Mesendoderm (in vitro differentiated cells): Measurements from ENCODE around the gene PEX5.
A peak's percentile ranks its signal among the peaks of the same experiment; 100 is the strongest.

Experiments
- DNase-seq: peaks from one replicate; pipeline ENCODE4 v3.0.0; 2013
- H2AK5ac ChIP-seq: 2 replicates; pipeline ENCODE4 v1.6.1; 2013; ENCODE audit warnings: low read length, inconsistent platforms
- H2BK120ac ChIP-seq: 2 replicates; pipeline ENCODE4 v1.6.1; 2013; ENCODE audit warnings: low read depth, mild to moderate bottlenecking, low read length, moderate library complexity, mixed read lengths
- H2BK15ac ChIP-seq: replicated peaks from 2 replicates; pipeline ENCODE4 v1.6.1; 2013; ENCODE audit warnings: low read depth, mild to moderate bottlenecking, moderate library complexity
- H2BK5ac ChIP-seq: 2 replicates; pipeline ENCODE4 v1.6.1; 2013; ENCODE audit warnings: low read length, inconsistent platforms
- H3K18ac ChIP-seq: 2 replicates; pipeline ENCODE4 v1.6.1; 2013; ENCODE audit warnings: mild to moderate bottlenecking, low read length, mixed read lengths
- H3K23ac ChIP-seq: one replicate; pipeline ENCODE4 v1.6.1; 2013; ENCODE audit warnings: low read length
- H3K27ac ChIP-seq: 2 replicates; pipeline ENCODE4 v1.5.1; 2013; ENCODE audit warnings: low read depth, mild to moderate bottlenecking, inconsistent platforms, low read length, moderate library complexity
- H3K27me3 ChIP-seq: 2 replicates; pipeline ENCODE4 v1.6.1; 2013; ENCODE audit warnings: low read length, control low read depth, mild to moderate bottlenecking, inconsistent platforms; ENCODE audit not compliant: insufficient read depth, poor library complexity
- H3K36me3 ChIP-seq: 2 replicates; pipeline ENCODE4 v1.6.1; 2013; ENCODE audit warnings: low read length, inconsistent platforms; ENCODE audit not compliant: control insufficient read depth, insufficient read depth
- H3K4ac ChIP-seq: one replicate; pipeline ENCODE4 v1.6.1; 2013; ENCODE audit warnings: low read depth, mild to moderate bottlenecking, low read length, moderate library complexity
- H3K4me1 ChIP-seq: 2 replicates; pipeline ENCODE4 v1.6.1; 2013; ENCODE audit warnings: low read depth, low read length, inconsistent platforms; ENCODE audit not compliant: control insufficient read depth
- H3K4me2 ChIP-seq: 2 replicates; pipeline ENCODE4 v1.6.1; 2013; ENCODE audit warnings: low read length
- H3K4me3 ChIP-seq: 2 replicates; pipeline ENCODE4 v1.5.1; 2013; ENCODE audit warnings: mild to moderate bottlenecking, low read length
- H3K56ac ChIP-seq: one replicate; pipeline ENCODE4 v1.6.1; 2013; ENCODE audit warnings: low read length
- H3K79me1 ChIP-seq: 2 replicates; pipeline ENCODE4 v1.6.1; 2013; ENCODE audit warnings: low read length, inconsistent platforms
- H3K79me2 ChIP-seq: 2 replicates; pipeline ENCODE4 v1.6.1; 2013; ENCODE audit warnings: mild to moderate bottlenecking, low read length; ENCODE audit not compliant: control insufficient read depth, insufficient read depth
- H3K9ac ChIP-seq: 2 replicates; pipeline ENCODE4 v1.6.1; 2013; ENCODE audit warnings: low read length, inconsistent platforms
- H4K5ac ChIP-seq: one replicate; pipeline ENCODE4 v1.6.1; 2013; ENCODE audit warnings: low read length
- H4K8ac ChIP-seq: one replicate; pipeline ENCODE4 v1.6.1; 2013; ENCODE audit warnings: low read depth, mild to moderate bottlenecking, control low read depth, low read length, moderate library complexity
- WGBS: extraction: QIAGEN DNeasy Blood & Tissue Kit; methylation state at CpG from one replicate; pipeline ENCODE4 v1.1.7; 2013; ENCODE audit warnings: low lambda C conversion rate, missing lambda C conversion rate; ENCODE audit not compliant: insufficient coverage; ENCODE audit errors: extremely low coverage; 5-methylcytosine and 5-hydroxymethylcytosine counted together

Gene PEX5

DNA sequence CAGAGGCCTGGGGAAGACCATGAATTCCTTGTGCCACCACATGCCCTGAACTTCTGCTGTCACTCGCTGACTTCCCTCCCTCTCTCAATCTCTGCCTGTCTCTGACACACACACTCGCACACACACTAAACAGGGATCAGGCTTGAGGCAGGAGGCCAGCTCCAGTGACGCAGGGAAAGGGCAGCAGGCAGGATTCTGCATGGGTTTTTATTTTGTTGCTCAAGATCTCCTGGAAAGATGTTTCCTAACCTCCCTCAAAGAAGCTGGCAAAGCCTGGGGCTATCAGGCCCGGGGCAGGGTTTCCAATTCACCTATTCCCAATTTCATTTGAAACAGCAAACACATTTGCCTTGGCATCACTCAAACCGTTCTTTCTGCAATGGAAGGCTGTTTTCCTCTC is 27.7 kb upstream of the PEX5 start:
- Histone ChIP-seq H3K4ac (no peak overlapping the region), H3K56ac (no peak overlapping the region), H3K4me2 (no peak overlapping the region), H2BK15ac (no peak overlapping the region), H3K79me1 (no peaks in the 10 kb centered on the region), H3K23ac (no peak overlapping the region), H4K8ac (no peak overlapping the region), H3K36me3 (no peaks in the 10 kb centered on the region), H3K9ac (no peak overlapping the region), H3K79me2 (no peaks in the 10 kb centered on the region), H4K5ac (no peak overlapping the region), H3K27ac (no peak overlapping the region), H3K4me1 (no peaks in the 10 kb centered on the region), H3K18ac (no peak overlapping the region), H3K4me3 (no peak overlapping the region), H2BK120ac (no peak overlapping the region), H3K27me3 (no peaks in the 10 kb centered on the region), H2AK5ac (no peak overlapping the region), H2BK5ac (no peak overlapping the region)
- DNase-seq = no peak
- WGBS = no CpG with 5 or more reads among the region's 5 CpGs

DNA sequence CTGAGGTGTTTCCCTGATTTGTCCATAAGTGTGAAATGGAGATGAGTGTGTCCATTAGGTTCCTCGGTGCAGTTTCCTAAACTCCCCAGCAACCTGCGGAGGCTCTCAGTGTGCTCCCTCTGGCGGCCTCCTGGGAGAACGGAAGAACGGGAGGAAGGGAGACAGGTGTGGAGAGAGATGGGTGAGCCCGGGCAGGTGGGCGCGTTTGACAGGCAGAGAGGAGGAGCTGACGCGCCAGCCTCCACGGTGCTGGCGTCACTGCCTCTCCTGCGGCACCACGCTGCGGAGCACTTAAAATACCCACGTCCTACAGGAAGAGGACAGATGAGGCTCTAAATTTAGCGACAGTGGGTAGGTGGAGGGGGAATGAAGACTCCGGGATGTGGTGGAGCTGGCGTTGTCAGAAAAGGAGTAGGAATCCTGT is 26.8 kb upstream of the PEX5 start:
- H3K23ac ChIP-seq = no peak overlapping the region
- no peak overlapping the region for H3K4me3 ChIP-seq
- no peak overlapping the region for H3K56ac ChIP-seq
- no peak overlapping the region for H3K27ac ChIP-seq
- no peak overlapping the region for H2AK5ac ChIP-seq
- no peak overlapping the region for H2BK5ac ChIP-seq
- no peak overlapping the region for H3K18ac ChIP-seq
- no peak overlapping the region for H3K9ac ChIP-seq
- peak; percentile 79 for DNase-seq
- no peaks in the 10 kb centered on the region for H3K27me3 ChIP-seq
- H4K8ac ChIP-seq = no peak overlapping the region
- H3K4ac ChIP-seq = no peak overlapping the region
- no peaks in the 10 kb centered on the region for H3K36me3 ChIP-seq
- H3K79me2 ChIP-seq = no peaks in the 10 kb centered on the region
- H2BK15ac ChIP-seq = no peak overlapping the region
- no CpG with 5 or more reads among the region's 19 CpGs for WGBS
- H3K4me1 ChIP-seq = no peaks in the 10 kb centered on the region
- H4K5ac ChIP-seq = no peak overlapping the region
- no peak overlapping the region for H3K4me2 ChIP-seq
- no peak overlapping the region for H2BK120ac ChIP-seq
- no peaks in the 10 kb centered on the region for H3K79me1 ChIP-seq

DNA sequence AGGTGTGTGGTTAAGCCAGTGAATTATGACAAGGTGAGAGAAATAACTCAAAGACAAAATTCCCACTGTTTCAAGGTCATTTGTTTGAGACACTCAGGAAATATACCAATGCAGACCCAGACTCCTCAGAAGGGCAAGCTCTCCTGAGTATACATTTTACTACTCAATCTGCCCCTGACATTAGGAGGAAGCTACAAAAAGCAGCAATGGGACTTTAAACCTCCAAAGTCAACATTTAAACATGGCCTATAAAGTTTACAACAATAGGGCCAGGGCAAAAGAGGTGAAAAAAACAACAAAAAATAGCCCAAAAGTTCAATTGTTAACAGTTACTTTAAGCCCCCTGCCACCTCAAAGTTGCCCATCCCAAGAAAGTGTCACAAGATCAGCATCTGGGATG is 19.5 kb upstream of the PEX5 start:
- no peak overlapping the region for H3K27ac ChIP-seq
- no peak overlapping the region for H2AK5ac ChIP-seq
- no peaks in the 10 kb centered on the region for H3K4me1 ChIP-seq
- no peaks in the 10 kb centered on the region for H3K79me2 ChIP-seq
- H3K18ac ChIP-seq = no peak overlapping the region
- no peaks in the 10 kb centered on the region for H3K27me3 ChIP-seq
- no peak overlapping the region for H3K4me2 ChIP-seq
- no peak overlapping the region for H2BK120ac ChIP-seq
- H4K5ac ChIP-seq = no peak overlapping the region
- no peak overlapping the region for H4K8ac ChIP-seq
- H3K56ac ChIP-seq = no peak overlapping the region
- H3K4me3 ChIP-seq = no peak overlapping the region
- no peak for DNase-seq
- no peaks in the 10 kb centered on the region for H3K36me3 ChIP-seq
- no peak overlapping the region for H3K9ac ChIP-seq
- no peak overlapping the region for H2BK15ac ChIP-seq
- H2BK5ac ChIP-seq = no peak overlapping the region
- no peak overlapping the region for H3K4ac ChIP-seq
- no peaks in the 10 kb centered on the region for H3K79me1 ChIP-seq
- no peak overlapping the region for H3K23ac ChIP-seq

DNA sequence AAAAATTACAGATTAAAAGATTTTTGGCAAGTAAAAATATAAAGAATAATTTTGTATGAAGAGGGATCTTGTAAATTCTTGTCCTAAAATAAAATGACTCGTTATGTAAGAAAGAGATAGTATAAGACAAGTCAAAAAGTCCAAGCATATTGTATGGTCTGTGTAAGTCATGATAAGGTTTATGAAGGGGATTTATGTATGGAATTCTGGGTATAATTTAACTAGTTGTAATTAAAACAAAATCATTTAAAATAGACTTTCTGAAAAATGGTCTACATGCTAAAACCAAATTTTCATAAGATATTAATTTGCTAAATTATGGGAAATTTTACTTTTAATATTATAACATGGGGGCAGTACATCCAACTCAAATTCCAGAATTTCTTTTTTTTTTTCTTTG is 17.6 kb upstream of the PEX5 start:
- no peak overlapping the region for H3K4me2 ChIP-seq
- H3K23ac ChIP-seq = no peak overlapping the region
- no peak overlapping the region for H4K5ac ChIP-seq
- peak; percentile 19 for DNase-seq
- H3K4me3 ChIP-seq = no peak overlapping the region
- H3K27ac ChIP-seq = no peak overlapping the region
- no peak overlapping the region for H3K56ac ChIP-seq
- H2BK15ac ChIP-seq = no peak overlapping the region
- H3K36me3 ChIP-seq = no peaks in the 10 kb centered on the region
- no peak overlapping the region for H2AK5ac ChIP-seq
- no peak overlapping the region for H3K4ac ChIP-seq
- H3K4me1 ChIP-seq = no peaks in the 10 kb centered on the region
- 100% methylated on average over 1 of the region's 1 CpG for WGBS
- no peak overlapping the region for H3K18ac ChIP-seq
- no peak overlapping the region for H3K9ac ChIP-seq
- H3K27me3 ChIP-seq = no peaks in the 10 kb centered on the region
- no peak overlapping the region for H4K8ac ChIP-seq
- H2BK5ac ChIP-seq = no peak overlapping the region
- H2BK120ac ChIP-seq = no peak overlapping the region
- no peaks in the 10 kb centered on the region for H3K79me1 ChIP-seq
- H3K79me2 ChIP-seq = no peaks in the 10 kb centered on the region

DNA sequence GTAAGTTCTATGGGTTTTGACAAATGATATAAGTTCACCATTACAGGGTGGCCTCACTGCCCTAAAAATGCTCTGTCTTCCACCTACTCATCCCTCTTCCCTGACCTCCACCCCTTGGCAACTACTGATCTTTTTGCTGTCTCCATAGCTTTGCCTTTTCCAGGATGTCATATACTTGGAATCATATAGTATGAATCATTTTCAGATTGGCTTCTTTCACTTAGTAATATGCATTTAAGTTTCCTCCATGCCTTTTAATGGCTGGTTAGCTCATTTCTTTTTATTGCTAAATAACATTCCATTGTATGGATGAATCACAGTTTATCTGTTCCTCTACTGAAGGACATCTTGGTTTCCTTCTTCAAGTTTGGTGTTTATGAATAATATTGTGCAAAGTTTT is 14.0 kb upstream of the PEX5 start:
- no peak overlapping the region for H3K56ac ChIP-seq
- no peaks in the 10 kb centered on the region for H3K79me2 ChIP-seq
- H3K4ac ChIP-seq = no peak overlapping the region
- H2AK5ac ChIP-seq = no peak overlapping the region
- H3K4me1 ChIP-seq = no peaks in the 10 kb centered on the region
- H4K8ac ChIP-seq = no peak overlapping the region
- H2BK15ac ChIP-seq = no peak overlapping the region
- H3K79me1 ChIP-seq = no peaks in the 10 kb centered on the region
- H3K9ac ChIP-seq = no peak overlapping the region
- no peak overlapping the region for H3K27ac ChIP-seq
- H2BK120ac ChIP-seq = no peak overlapping the region
- no peak overlapping the region for H3K4me2 ChIP-seq
- no peak overlapping the region for H2BK5ac ChIP-seq
- H3K27me3 ChIP-seq = no peaks in the 10 kb centered on the region
- no peaks in the 10 kb centered on the region for H3K36me3 ChIP-seq
- no peak overlapping the region for H3K23ac ChIP-seq
- no peak overlapping the region for H3K18ac ChIP-seq
- no peak for DNase-seq
- H3K4me3 ChIP-seq = no peak overlapping the region
- H4K5ac ChIP-seq = no peak overlapping the region

DNA sequence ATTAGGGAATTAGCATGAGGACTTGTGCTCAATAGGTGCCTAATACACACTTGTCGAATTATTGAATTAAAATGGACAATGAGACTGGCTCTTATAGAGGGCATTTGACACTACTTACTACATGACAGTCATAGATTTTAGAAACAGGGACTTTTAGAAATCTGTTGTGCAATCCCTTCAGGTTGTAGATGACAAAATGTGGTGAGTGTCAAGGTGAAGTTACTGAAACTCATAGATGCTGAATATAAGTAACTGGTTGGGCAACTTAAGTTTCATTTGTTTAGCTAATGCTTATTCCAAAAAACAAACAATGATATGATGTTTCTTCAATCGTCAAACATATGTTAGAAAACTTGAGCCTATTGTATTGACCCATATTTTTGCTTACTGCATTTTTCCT is 12.9 kb upstream of the PEX5 start:
- Histone ChIP-seq H3K18ac (no peak overlapping the region), H3K4me1 (no peaks in the 10 kb centered on the region), H3K4me3 (no peak overlapping the region), H2BK15ac (no peak overlapping the region), H3K27ac (no peak overlapping the region), H2AK5ac (no peak overlapping the region), H3K9ac (no peak overlapping the region), H3K4me2 (no peak overlapping the region), H3K79me2 (no peaks in the 10 kb centered on the region), H3K23ac (no peak overlapping the region), H4K8ac (no peak overlapping the region), H3K27me3 (no peaks in the 10 kb centered on the region), H4K5ac (no peak overlapping the region), H3K56ac (no peak overlapping the region), H3K79me1 (no peaks in the 10 kb centered on the region), H2BK120ac (no peak overlapping the region), H3K4ac (no peak overlapping the region), H3K36me3 (no peaks in the 10 kb centered on the region), H2BK5ac (no peak overlapping the region)
- no CpG with 5 or more reads among the region's 2 CpGs for WGBS
- DNase-seq = no peak
